Endothelial cell of umbilical vein (primary cell): ENCODE data around the gene SLC6A1.

Source experiments
- EZH2 ChIP-seq: IDR thresholded peaks from 2 replicates; pipeline ENCODE4 v1.6.1; 2012; ENCODE audit warnings: borderline replicate concordance, low read depth, mild to moderate bottlenecking, moderate library complexity, low read length, inconsistent platforms; ENCODE audit not compliant: severe bottlenecking
- POLR2A ChIP-seq: IDR thresholded peaks from 2 replicates; pipeline ENCODE4 v1.6.1; 2012; ENCODE audit warnings: low read depth, mild to moderate bottlenecking, control low read depth, low read length
- POLR2AphosphoS5 ChIP-seq: IDR thresholded peaks from 2 replicates; pipeline ENCODE4 v1.6.1; 2012; ENCODE audit warnings: low read depth, mild to moderate bottlenecking, control low read depth, low read length, moderate library complexity; ENCODE audit not compliant: insufficient read depth
- TF ChIP-seq, protein P1 (sequence below), 2 donors: IDR thresholded peaks; 1 replicate in 1 of 2; 2 replicates in 1 of 2; pipeline ENCODE4 v1.5.1; 2011; ENCODE audit warnings: low read length in 2 of 2, mild to moderate bottlenecking in 2 of 2, moderate library complexity in 2 of 2, control low read depth in 1 of 2, inconsistent platforms in 1 of 2, low read depth in 1 of 2; ENCODE audit not compliant: insufficient read depth in 1 of 2; ENCODE audit errors: extremely low read depth in 1 of 2

DNA sequence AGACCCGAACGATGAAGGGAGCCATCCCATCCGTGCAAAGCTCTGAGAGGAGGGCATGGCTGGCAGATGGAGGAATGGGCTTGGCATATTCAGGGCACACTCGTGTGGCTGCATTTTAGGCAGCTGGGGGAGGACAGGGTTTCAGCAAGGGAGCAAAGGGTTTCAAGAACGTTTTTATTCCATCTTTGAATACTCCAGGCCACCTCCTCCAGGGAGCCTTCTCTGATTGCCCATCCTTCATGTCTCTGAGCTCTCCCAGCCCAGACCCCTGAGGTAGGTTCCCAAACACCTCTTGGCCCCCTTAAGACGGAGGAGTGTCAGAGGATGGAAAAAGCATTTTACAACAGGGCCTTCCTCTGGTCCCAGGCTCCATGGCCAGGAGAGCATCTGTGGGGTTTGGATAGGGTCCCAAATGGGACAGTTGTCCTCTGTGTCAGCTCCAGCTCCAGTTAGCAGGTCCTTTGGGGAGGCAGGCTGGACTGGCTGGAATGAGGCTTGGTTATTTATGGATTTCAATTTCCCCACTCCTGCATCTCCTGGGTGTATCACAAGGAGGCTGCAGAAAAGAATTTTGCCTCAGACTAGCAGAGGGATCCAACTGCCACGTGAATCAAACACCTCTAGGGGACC is 17.7 kb upstream of the SLC6A1 start:
- TF ChIP-seq, protein P1, sequence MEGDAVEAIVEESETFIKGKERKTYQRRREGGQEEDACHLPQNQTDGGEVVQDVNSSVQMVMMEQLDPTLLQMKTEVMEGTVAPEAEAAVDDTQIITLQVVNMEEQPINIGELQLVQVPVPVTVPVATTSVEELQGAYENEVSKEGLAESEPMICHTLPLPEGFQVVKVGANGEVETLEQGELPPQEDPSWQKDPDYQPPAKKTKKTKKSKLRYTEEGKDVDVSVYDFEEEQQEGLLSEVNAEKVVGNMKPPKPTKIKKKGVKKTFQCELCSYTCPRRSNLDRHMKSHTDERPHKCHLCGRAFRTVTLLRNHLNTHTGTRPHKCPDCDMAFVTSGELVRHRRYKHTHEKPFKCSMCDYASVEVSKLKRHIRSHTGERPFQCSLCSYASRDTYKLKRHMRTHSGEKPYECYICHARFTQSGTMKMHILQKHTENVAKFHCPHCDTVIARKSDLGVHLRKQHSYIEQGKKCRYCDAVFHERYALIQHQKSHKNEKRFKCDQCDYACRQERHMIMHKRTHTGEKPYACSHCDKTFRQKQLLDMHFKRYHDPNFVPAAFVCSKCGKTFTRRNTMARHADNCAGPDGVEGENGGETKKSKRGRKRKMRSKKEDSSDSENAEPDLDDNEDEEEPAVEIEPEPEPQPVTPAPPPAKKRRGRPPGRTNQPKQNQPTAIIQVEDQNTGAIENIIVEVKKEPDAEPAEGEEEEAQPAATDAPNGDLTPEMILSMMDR (IDR thresholded peaks at IDR 0.05; ENCODE audit: extremely low read depth in 1 of 2, insufficient read depth in 1 of 2, low read depth in 1 of 2, low read length in 2 of 2) = no peak
- no peak for TF ChIP-seq POLR2A
- TF ChIP-seq POLR2AphosphoS5 = no peak
- TF ChIP-seq EZH2 = no peak
